Peyer's patch (tissue), 4 donors: ENCODE results near the gene MTERF4. TPM values are rescaled to one million over a fixed set of nuclear protein-coding genes. Genes with fewer than 3 reads are reported as not detected.

Source experiments
- DNase-seq, 3 donors: peaks; one replicate each; pipeline ENCODE4 v3.0.0-alpha.2; 2017 to 2019
- H3K27ac ChIP-seq, 4 donors: fragments of 200-600 bp; sonication (generic); one replicate each; pipeline ENCODE4 v1.5.1; 2016 to 2019
- H3K27me3 ChIP-seq, 2 donors: fragments of 200-600 bp; sonication (generic); one replicate each; pipeline ENCODE4 v1.5.1; 2019
- H3K36me3 ChIP-seq, 3 donors: fragments of 200-600 bp; sonication (generic); one replicate each; pipeline ENCODE4 v1.5.1; 2016 to 2019
- H3K4me1 ChIP-seq, 4 donors: fragments of 200-600 bp; sonication (generic); one replicate each; pipeline ENCODE4 v1.5.1; 2016 to 2019
- H3K4me3 ChIP-seq, 4 donors: fragments of 200-600 bp; sonication (generic); 1 replicate in 3 of 4; 2 replicates in 1 of 4; pipeline ENCODE4 v1.5.1; 2016 to 2019; ENCODE audit warnings: mild to moderate bottlenecking in 1 of 4
- H3K9me3 ChIP-seq, 4 donors: fragments of 200-600 bp; sonication (generic); one replicate each; pipeline ENCODE4 v1.5.1; 2016 to 2019; ENCODE audit warnings: mild to moderate bottlenecking in 1 of 4
- POLR2A ChIP-seq, 2 donors: fragments of 450-650 bp; IDR thresholded peaks; one replicate each; pipeline ENCODE4 v1.5.1; 2017; ENCODE audit warnings: antibody characterized with exemption in 2 of 2, mild to moderate bottlenecking in 2 of 2, moderate library complexity in 2 of 2
- total RNA-seq, 4 donors: library from RNA; depleted of rRNA; stranded (reverse); fragments of >200 nt; gene quantifications; one replicate each; pipeline ENCODE4 v1.1.0, GENCODE V29; 2016
- TF ChIP-seq, protein P1 (sequence below), 6 experiments: fragments of 450-650 bp in 4 of 6; fragments of 200-600 bp in 2 of 6; sonication (generic) in 1 of 6; IDR thresholded peaks; one replicate each; pipeline ENCODE4 v1.5.1; 2017 to 2019; ENCODE audit warnings: antibody characterized with exemption in 6 of 6, mild to moderate bottlenecking in 3 of 6, moderate library complexity in 1 of 6

Gene MTERF4
- total RNA-seq, 4 donors from 2014 or later = 28.9 to 55.4 (median 47.9) TPM

DNA sequence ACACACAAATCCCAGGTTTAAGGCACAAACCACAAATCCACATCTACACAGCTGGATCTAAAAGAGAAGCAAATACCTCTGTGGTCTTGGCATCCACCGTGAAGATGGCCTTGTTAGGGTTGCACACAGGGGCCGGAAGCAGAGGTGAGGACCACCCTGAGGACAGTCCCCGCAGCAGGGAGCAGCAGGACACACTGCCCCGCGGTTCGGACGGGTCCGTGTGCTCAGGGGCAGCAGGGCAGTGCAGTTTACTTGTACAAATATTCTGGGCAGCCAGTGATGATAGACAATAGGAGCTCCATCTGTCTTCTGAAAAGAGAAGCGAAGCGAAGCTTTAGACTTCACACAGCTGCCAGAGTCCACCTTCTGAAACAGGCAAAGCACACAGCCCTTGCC is 38.4 kb upstream of the MTERF4 start:
- no peak for TF ChIP-seq POLR2A (IDR thresholded peaks at IDR 0.05)

DNA sequence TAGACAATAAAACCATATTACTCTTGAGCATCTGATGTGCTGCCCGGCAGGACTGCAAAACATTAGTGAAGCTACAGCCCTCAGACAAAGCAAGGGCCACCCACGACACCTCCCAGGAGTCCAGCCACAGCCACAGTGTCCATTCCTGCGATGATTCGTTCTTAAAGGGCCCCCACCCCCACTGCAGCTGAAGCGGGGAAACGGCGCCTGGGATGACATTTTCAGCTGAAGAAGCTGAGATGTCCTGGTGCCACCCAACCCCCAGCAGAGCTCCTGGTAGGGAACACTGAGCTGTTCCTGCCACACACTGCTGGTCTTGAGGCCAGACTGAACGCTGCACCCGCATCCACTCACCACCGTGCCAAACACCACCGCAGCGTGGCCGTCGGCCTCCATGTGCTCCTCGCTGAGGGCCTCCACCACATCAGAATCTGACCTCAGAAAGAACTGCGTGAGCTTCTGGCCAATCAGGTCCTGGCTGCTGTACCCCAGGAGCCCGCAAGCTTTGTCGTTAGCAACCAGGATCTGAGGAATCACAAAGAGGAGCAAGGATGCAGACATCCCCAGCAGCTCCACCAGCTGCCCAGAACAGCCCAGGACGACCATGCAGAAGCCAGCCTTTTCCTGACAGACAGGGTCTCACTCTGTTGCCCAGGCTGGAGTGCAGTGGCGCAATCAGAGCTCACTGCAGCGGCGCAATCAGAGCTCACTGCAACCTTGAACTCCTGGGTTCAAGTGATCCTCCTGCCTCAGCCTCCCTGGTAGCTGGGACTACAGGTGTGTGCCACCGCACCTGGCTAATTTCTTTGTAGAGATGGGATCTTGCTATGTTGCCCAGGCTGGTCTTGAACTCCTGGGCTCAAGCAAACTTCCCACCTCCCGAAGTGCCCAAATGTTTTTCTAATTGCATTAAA is 37.7 kb upstream of the MTERF4 start:
- no peaks in the 10 kb centered on the region for H3K4me1 ChIP-seq
- no peak overlapping the region for H3K27ac ChIP-seq
- H3K4me3 ChIP-seq = no peak overlapping the region
- no peak for TF ChIP-seq POLR2A (IDR thresholded peaks at IDR 0.05)
- TF ChIP-seq, protein P1, sequence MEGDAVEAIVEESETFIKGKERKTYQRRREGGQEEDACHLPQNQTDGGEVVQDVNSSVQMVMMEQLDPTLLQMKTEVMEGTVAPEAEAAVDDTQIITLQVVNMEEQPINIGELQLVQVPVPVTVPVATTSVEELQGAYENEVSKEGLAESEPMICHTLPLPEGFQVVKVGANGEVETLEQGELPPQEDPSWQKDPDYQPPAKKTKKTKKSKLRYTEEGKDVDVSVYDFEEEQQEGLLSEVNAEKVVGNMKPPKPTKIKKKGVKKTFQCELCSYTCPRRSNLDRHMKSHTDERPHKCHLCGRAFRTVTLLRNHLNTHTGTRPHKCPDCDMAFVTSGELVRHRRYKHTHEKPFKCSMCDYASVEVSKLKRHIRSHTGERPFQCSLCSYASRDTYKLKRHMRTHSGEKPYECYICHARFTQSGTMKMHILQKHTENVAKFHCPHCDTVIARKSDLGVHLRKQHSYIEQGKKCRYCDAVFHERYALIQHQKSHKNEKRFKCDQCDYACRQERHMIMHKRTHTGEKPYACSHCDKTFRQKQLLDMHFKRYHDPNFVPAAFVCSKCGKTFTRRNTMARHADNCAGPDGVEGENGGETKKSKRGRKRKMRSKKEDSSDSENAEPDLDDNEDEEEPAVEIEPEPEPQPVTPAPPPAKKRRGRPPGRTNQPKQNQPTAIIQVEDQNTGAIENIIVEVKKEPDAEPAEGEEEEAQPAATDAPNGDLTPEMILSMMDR (IDR thresholded peaks at IDR 0.05) = no peak
- H3K36me3 ChIP-seq = peaks cover 0 to 13% (median 0%) of the 10 kb centered on the region in 3 donors
- no peaks in the 10 kb centered on the region for H3K27me3 ChIP-seq
- H3K9me3 ChIP-seq = no peaks in the 10 kb centered on the region
- DNase-seq = peak in 2 of 3 donors; percentile 33 to 37

More for the DNA sequence above, 38.4 kb upstream of the MTERF4 start:
- no peaks in the 10 kb centered on the region for H3K4me1 ChIP-seq
- no peaks in the 10 kb centered on the region for H3K27me3 ChIP-seq
- H3K9me3 ChIP-seq = no peaks in the 10 kb centered on the region
- no peak overlapping the region for H3K27ac ChIP-seq
- peak in 1 of 3 donors; percentile 12 for DNase-seq
- peaks cover 0 to 13% (median 0%) of the 10 kb centered on the region in 3 donors for H3K36me3 ChIP-seq
- H3K4me3 ChIP-seq = no peak overlapping the region

DNA sequence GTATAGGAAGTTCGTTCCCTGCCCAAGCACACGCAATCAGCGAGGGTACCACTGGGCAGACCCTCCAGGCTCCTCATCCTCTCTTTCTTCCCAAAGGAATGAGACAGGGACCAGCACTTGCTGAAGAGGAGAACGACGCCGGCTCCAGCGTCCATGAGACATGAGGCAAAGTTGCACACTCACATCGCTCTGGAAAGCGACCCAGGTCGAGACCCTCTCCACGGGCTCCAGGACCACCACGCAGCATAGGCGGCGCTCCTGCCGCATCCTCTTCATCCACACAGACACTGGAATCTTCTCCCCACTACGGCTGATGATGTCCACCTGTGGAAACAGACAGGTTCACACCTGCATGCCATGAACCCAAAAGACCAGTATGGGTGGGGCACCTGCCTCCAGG is 36.4 kb upstream of the MTERF4 start:
- no peaks in the 10 kb centered on the region for H3K27me3 ChIP-seq
- H3K4me3 ChIP-seq = no peak overlapping the region
- TF ChIP-seq POLR2A (IDR thresholded peaks at IDR 0.05) = no peak
- TF ChIP-seq, protein P1 (IDR thresholded peaks at IDR 0.05) = no peak
- peaks cover 0 to 13% (median 0%) of the 10 kb centered on the region in 3 donors for H3K36me3 ChIP-seq
- H3K27ac ChIP-seq = no peak overlapping the region
- no peaks in the 10 kb centered on the region for H3K4me1 ChIP-seq
- H3K9me3 ChIP-seq = no peaks in the 10 kb centered on the region
- DNase-seq = peak in 1 of 3 donors; percentile 12

DNA sequence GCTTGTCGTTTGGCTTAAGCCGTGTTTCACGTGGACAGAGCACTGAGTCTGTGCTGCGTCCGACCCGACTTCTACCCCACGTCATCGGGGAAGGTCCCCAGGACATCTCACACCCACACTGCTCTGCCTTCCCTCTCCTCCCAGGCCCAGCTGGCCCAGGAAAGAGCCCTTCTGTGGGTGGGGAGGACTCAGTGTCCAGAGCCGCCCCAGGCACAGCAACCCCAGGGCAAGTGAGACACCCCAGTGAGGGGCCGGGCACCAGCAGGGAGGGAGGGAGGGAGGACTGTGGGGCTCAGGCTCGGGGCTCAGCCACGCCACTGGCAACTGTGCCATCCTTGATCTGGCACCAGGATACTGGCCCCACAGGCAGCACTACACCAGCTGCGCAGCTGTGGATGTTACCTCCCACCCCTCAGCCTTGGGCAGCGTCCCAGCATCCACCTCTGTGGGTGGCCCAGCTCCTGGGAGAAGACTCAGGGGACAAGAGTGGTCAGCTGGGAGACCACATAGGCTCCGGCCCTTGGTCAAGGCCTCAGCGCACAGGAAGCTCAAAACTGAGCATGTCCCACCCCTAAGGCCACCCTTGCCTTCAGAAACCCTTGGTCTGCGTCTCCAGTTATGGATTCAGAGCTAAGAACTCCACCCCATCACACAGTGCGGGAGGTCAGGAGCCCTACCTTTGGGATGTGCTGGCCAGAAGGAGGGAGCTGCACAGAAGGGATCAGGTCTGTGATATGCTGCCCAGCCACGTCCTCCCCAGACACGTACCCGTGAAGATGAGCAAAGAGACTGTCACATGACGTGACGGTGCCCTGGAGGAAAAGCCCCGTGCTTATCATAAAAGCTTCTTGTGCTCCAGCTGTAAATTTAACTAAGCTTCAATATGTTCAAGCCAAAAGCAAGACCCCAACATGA is 35.4 kb upstream of the MTERF4 start:
- peak in 2 of 3 donors; percentile 24 to 30 for DNase-seq

DNA sequence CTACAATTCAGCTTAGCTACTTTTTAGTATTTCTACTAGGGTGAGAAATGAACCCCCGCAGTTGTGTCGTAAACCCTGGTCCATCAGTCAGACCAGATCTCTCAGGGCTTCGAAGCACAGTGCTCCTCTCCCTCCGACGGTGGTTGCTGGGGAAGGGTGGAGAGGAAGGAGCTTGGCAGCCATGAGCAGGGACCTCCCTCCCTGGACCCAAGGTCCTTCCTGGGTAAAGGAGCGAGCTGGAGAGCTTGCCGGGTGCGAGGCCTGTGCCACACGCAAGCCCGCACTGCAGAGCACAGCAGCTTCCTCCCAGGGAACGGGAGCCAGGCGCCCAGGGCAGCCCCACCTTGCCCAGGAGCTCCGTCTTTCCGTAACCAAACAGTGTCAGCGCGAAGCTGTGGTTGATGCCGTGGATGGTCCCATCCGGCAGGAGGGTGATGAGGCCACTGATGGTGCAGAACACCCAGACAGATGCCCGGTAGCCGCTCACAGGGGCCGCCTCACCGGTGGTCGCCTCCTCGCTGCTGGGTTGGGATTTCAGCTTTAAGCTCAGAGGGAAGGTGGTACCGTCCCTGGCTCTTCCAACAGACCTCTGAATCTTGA is 34.7 kb upstream of the MTERF4 start:
- Histone ChIP-seq H3K27me3 (no peaks in the 10 kb centered on the region), H3K27ac (no peak overlapping the region), H3K9me3 (no peaks in the 10 kb centered on the region), H3K4me3 (no peak overlapping the region), H3K4me1 (no peaks in the 10 kb centered on the region), H3K36me3 (peaks cover 0 to 13% (median 0%) of the 10 kb centered on the region in 3 donors)
- peak in 1 of 3 donors; percentile 23 for DNase-seq
- TF ChIP-seq POLR2A (IDR thresholded peaks at IDR 0.05) = no peak

More for the DNA sequence above, 35.4 kb upstream of the MTERF4 start:
- Histone ChIP-seq H3K27me3 (no peaks in the 10 kb centered on the region), H3K4me1 (no peaks in the 10 kb centered on the region), H3K4me3 (no peak overlapping the region), H3K27ac (no peak overlapping the region), H3K9me3 (no peaks in the 10 kb centered on the region), H3K36me3 (peaks cover 0 to 13% (median 0%) of the 10 kb centered on the region in 3 donors)
- TF ChIP-seq, protein P1 (IDR thresholded peaks at IDR 0.05) = no peak
- no peak for TF ChIP-seq POLR2A (IDR thresholded peaks at IDR 0.05)

DNA sequence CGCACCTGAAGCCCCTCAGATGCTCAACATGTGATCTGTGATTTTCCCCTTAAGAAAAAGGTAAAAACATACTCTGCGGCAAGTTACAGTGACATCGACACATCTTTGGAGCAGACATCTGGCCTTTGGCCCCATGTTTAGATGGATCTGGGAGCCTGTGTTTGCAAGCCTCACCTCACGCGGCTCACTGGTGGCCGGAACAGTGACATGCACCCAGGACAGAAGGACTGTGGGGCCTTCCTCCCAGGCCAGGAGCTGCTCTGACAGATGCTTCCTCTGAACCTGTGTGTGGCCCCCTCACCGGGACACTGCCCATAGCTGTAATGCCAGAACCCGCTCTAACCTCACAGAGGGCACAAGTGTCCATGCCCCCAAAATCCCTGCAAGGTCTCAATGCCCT is 34.1 kb upstream of the MTERF4 start:
- Histone ChIP-seq H3K27ac (no peak overlapping the region), H3K4me1 (no peaks in the 10 kb centered on the region), H3K4me3 (no peak overlapping the region), H3K9me3 (no peaks in the 10 kb centered on the region), H3K36me3 (peaks cover 0 to 13% (median 0%) of the 10 kb centered on the region in 3 donors), H3K27me3 (no peaks in the 10 kb centered on the region)
- peak in 1 of 3 donors; percentile 32 for DNase-seq
- TF ChIP-seq POLR2A (IDR thresholded peaks at IDR 0.05) = no peak
- TF ChIP-seq, protein P1 (IDR thresholded peaks at IDR 0.05) = no peak
